Eye (tissue), 1 donor: ENCODE results near the gene NATD1.
A peak's percentile ranks its signal among the peaks of the same experiment; 100 is the strongest.

ENCODE experiments used
- DNase-seq: peaks from one replicate; pipeline ENCODE4 v3.0.0-alpha.2; 2015

The NATD1 gene

GRCh38 chr17:21272881-21273792 lies 19.9 kb upstream of the NATD1 start:
- no peak for DNase-seq

- no peak for DNase-seq
Observed at GRCh38 chr17:21272250-21272649, 19.0 kb upstream of the NATD1 start.

- DNase-seq = no peak
Observed at GRCh38 chr17:21271454-21272183, 18.4 kb upstream of the NATD1 start.

DNA sequence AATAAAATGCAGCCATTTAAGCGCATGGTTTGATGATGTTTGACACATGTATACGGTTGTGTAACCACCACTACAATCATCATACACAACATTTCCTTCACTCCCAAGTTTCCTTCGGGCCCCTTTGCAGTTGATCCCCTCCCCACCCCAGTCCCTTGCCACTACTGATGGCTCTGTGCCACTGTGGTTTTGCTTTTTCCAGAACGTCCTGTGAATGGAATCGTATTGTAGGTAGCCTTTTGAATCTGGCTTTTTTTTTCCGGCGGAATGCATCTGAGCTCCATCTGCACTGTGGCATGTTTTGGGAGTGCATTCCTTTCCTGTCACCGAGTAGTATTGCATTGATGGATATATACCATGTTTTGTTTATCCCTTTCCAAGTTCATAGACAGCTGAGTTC lies 16.2 kb upstream of the NATD1 start:
- DNase-seq = no peak

DNA sequence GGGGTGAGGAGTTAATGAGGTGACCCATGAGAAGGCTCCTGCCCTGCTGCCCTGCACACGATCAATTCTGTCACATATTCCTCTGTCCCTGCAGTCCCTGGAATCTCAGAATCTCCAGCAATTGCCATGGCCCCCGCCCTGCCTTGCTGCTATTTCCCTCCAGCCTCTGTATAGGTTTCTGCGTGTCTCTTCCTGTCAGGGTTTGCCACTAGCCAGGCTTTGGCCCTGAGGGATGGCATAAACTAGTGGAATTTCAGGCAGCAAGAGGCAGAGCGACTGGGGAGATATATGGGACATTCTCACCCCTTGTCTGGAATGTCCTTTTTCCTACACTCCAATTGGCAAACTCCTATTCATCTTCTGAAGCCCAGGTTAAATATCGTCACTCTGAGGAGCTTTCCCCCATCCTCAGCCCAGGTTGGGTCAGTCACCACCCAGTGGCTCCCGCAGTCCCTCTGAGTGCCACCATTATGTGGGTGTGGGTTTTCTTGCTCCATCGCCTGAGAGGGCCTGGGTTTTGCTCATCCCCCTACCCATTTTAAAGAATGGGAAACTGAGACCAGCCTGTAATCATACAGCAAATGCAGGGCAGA lies 15.5 kb upstream of the NATD1 start:
- DNase-seq = no peak

DNA sequence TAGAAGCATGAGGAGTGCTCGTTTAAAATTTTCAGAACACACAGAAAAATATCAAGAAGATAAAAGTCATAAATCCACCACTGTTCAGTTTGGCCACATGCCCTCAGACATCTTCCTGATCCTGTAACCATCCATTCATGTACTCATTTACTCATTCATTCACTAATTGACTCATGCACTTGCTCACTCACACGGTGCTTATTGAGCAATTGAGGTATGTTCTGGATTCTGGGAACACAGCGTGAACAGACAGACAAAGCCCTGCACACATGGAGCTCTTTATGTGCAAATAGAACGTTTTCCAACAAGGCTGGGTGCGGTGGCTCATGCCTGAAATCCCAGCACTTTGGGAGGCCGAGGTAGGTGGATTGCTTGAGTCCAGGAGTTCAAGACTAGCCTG lies 10.2 kb upstream of the NATD1 start:
- DNase-seq = no peak

- no peak for DNase-seq
Observed at GRCh38 chr17:21262259-21262993, 9.2 kb upstream of the NATD1 start.

DNA sequence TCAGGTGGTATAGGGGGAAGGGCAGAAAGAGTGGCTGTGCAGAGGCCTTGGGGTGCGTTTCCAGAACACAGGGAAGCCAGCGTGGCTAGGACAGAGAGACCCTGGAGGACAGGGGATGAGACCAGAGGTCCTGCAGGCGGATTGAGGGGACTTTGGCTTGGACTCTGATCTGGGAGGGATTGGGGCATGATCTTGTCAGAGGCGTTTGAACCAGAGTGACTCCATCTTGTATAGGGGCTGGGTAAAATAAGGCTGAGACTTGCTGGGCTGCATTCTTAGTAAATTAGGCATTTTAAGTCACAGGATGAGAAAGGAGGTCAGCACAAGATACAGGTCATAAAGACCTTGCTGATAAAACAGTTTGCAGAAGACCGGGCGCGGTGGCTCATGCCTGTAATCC lies 5.4 kb upstream of the NATD1 start:
- DNase-seq = no peak

- no peak for DNase-seq
Observed at GRCh38 chr17:21253646-21254441, 634 bp upstream of the NATD1 start.

GRCh38 chr17:21252289-21252795 lies 868 bp downstream of the NATD1 start:
- peak; percentile 32 for DNase-seq

DNA sequence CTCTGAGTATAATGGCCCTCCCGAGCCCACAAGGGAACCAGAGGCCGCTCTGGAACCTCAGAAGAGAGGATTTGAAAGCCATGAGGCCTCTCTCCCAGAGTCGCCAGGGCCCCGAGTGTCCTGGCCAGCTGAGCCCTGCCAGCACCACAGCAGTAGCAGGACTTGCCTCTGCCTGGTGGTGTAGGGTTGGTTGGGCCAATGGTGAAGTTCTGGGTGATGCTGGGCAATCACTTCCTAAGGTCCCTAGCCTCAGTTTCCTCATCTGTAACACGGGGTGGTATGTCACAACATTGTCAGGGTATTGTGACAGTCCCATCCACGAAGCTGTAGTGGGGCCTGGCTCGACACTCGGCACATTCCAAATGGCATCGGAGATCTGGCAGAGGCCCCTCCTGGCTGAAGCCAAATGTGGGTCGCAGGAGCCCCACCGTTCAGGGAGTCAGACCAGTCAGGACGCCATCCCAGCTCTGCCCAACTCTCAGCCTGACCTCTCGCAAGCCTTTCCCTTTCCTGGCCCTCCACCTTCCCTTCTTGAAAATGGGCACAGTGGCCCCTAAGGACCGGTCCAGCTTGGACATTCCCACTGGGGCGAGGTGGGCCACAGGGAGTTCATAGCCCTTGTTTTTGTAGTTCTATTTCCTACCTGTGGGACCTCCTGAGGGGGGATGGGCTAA lies 1.7 kb downstream of the NATD1 start:
- no peak for DNase-seq

DNA sequence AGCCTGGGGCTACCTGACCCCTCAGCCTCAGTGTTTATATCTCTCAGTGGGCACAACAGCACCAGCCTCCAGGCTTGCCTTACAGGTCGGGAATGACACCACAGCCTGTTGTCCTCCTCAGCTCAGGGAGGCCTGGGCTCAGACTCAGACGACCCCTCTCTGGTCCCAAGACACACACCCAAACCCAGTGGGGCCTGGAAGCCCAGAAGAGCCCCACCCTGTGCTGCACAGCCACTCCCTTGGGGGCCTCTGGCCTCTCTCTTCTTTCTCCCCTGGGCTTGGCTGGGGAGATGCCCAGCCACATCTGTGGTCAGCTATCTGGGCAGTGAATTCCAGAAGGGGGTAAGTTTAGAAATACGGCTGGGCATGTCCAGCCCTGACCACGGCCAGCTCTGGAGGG lies 2.4 kb downstream of the NATD1 start:
- no peak for DNase-seq

- peak; percentile 68 for DNase-seq
Observed at GRCh38 chr17:21249920-21250703, 3.1 kb downstream of the NATD1 start.

DNA sequence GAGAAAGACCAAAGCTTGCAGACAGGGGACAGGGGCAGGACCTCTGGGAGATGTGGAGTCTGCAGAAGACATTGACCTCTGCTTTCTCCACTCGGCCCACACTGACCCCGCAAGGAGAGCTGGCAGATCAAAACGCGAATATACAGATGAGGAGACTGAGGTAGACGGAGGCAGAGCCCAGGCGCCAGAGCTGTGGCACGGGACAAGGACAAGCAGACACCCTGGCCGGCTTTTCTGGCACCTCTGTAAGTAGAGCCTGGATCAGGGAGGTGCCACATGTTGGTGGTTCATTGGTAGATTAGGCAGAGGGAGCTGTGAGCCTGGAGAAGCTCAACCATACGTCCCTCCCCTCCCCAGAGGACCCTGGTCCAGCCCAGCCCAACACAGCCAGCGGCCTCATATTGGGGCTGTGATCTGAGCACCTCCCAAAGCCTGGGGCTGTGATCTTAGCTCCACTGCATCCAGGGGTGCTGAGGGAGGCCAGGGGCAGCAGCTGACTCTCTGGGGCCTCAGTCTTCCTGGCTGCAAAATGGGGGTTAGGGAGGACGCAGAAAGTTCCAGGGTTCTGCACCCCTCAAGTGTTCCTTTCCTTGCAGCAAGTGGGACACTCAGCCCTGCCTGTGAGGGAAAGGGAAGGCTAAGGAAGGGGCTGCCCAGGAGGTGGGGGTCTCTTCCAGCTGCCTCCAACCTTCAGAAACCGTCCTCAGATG lies 4.0 kb downstream of the NATD1 start:
- no peak for DNase-seq

- DNase-seq = no peak
Observed at GRCh38 chr17:21248500-21248899, 4.7 kb downstream of the NATD1 start.

GRCh38 chr17:21247552-21248258 lies 5.5 kb downstream of the NATD1 start:
- no peak for DNase-seq

GRCh38 chr17:21246698-21247097 lies 6.5 kb downstream of the NATD1 start:
- DNase-seq = no peak

- DNase-seq = peak; percentile 8
Observed at GRCh38 chr17:21245639-21246084, 7.5 kb downstream of the NATD1 start.
